Activated CD8-positive, alpha-beta T cell treated with anti-CD3 and anti-CD28 coated beads for 36 hours (primary cell): ENCODE measurements around the gene TERT. TPM values are rescaled to one million over a fixed set of nuclear protein-coding genes. Genes with fewer than 3 reads are reported as not detected.
"Not testable (repeated sequence)": the region's sequence is repeated elsewhere in the genome, so short reads cannot be mapped to it uniquely, and the experiment has no call there.

Source experiments
- ATAC-seq: fragments of 200-7000 bp; cut with Tn5 transposase; one replicate; pipeline ENCODE4 v1.10.0; 2021; ENCODE audit warnings: mild to moderate bottlenecking, moderate library complexity
- CTCF ChIA-PET: fragments of 350-600 bp; sonication (Branson Sonifier 250); formaldehyde crosslinking; loops from one replicate; lab custom pipeline; 2021; ENCODE audit warnings: antibody characterized with exemption; lab: Charles Lee
- POLR2A ChIA-PET: fragments of 350-600 bp; sonication (Branson Sonifier 250); formaldehyde crosslinking; loops from one replicate; lab custom pipeline; 2021; ENCODE audit warnings: antibody characterized with exemption; lab: Charles Lee
- DNase-seq: peaks from one replicate; pipeline ENCODE4 v3.0.0-alpha.2; 2020
- H3K27ac Mint-ChIP-seq: one replicate; pipeline ENCODE4 v1.8.0; 2021; ENCODE audit warnings: mild to moderate bottlenecking, mixed read lengths
- H3K27me3 Mint-ChIP-seq: one replicate; pipeline ENCODE4 v1.8.0; 2021; ENCODE audit warnings: mixed read lengths
- H3K36me3 Mint-ChIP-seq: one replicate; pipeline ENCODE4 v1.8.0; 2021; ENCODE audit warnings: low read depth, mixed read lengths
- H3K4me1 Mint-ChIP-seq: one replicate; pipeline ENCODE4 v1.8.0; 2021; ENCODE audit warnings: low read depth, mixed read lengths
- H3K4me3 Mint-ChIP-seq: one replicate; pipeline ENCODE4 v1.8.0; 2021; ENCODE audit warnings: mild to moderate bottlenecking, moderate library complexity, mixed read lengths
- H3K9me3 Mint-ChIP-seq: one replicate; pipeline ENCODE4 v1.8.0; 2021; ENCODE audit warnings: mixed read lengths
- intact Hi-C: fragments of 100-400 bp; cut with micrococcal nuclease; formaldehyde crosslinking; loops from one replicate; pipeline ENCODE4 v1.10.0; 2022
- total RNA-seq, 2 experiments: library from RNA; stranded (reverse); gene quantifications; one replicate each; pipeline ENCODE4 v1.2.3, GENCODE V29; 2021
- TF ChIP-seq, protein P1 (sequence below): fragments of 200-600 bp; IDR thresholded peaks from one replicate; pipeline ENCODE4 v1.8.0; 2022; ENCODE audit warnings: antibody characterized with exemption, mild to moderate bottlenecking

Gene TERT
- total RNA-seq, 2 experiments from 2014 or later, result 12.5 to 12.7 TPM

DNA sequence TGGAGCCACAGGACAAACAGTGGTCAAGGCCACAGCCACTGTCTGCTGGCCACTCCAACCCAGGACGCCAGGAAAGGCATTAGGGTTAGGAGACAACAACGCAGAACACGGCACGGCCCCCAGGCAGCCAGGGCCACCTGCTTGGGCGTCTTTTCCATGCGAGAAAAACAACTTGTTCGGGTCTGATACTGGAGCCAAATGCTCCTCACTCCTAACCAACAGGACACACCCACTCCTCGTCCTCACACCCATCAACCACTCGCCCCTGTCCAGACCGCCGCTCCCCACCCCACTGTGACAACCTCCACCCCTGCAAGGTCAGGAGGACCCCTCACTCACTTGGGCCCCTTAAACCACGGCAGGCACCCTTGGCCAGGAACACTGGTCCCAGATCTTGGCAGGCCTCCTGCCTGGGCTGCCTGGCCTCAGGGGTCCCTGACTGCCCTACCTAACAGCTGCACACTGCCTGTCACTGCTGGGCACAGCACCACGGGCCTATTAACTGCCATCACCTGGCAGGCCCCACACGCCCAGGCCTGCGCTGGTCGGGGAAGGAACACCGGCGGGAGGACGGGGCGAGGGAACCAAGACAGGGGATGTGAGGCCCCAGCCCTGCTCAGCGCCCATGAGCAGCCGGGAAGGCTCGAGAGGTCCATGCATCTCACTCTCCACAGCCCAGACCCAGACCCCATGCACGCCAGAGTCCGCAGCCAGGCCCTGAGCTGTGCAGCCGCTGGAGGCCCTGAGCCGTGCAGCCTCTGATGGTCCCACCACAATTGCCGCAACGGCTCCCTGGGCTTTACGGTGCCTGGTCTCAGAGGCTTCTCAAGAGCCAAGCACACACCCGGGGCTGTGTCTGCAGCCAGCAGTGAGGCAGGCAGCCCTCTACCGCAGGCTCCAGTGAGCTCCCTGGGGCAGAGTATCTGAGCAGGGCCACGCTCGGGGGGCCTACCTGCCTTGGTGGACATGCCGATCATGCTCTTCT, 36.3 kb upstream of the TERT start:
- DNase-seq (no peak), ATAC-seq (no peak)
- Mint-ChIP-seq H3K9me3 (no peaks in the 10 kb centered on the region), H3K27me3 (no peaks in the 10 kb centered on the region), H3K36me3 (peaks cover 9% of the 10 kb centered on the region), H3K4me3 (no peak overlapping the region), H3K27ac (no peak overlapping the region), H3K4me1 (peaks cover 3% of the 10 kb centered on the region)
- intact Hi-C loops, result no loop called here
- POLR2A ChIA-PET, result no interaction called here
- TF ChIP-seq, protein P1, sequence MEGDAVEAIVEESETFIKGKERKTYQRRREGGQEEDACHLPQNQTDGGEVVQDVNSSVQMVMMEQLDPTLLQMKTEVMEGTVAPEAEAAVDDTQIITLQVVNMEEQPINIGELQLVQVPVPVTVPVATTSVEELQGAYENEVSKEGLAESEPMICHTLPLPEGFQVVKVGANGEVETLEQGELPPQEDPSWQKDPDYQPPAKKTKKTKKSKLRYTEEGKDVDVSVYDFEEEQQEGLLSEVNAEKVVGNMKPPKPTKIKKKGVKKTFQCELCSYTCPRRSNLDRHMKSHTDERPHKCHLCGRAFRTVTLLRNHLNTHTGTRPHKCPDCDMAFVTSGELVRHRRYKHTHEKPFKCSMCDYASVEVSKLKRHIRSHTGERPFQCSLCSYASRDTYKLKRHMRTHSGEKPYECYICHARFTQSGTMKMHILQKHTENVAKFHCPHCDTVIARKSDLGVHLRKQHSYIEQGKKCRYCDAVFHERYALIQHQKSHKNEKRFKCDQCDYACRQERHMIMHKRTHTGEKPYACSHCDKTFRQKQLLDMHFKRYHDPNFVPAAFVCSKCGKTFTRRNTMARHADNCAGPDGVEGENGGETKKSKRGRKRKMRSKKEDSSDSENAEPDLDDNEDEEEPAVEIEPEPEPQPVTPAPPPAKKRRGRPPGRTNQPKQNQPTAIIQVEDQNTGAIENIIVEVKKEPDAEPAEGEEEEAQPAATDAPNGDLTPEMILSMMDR, result no peak
- CTCF ChIA-PET, result no interaction called here

DNA sequence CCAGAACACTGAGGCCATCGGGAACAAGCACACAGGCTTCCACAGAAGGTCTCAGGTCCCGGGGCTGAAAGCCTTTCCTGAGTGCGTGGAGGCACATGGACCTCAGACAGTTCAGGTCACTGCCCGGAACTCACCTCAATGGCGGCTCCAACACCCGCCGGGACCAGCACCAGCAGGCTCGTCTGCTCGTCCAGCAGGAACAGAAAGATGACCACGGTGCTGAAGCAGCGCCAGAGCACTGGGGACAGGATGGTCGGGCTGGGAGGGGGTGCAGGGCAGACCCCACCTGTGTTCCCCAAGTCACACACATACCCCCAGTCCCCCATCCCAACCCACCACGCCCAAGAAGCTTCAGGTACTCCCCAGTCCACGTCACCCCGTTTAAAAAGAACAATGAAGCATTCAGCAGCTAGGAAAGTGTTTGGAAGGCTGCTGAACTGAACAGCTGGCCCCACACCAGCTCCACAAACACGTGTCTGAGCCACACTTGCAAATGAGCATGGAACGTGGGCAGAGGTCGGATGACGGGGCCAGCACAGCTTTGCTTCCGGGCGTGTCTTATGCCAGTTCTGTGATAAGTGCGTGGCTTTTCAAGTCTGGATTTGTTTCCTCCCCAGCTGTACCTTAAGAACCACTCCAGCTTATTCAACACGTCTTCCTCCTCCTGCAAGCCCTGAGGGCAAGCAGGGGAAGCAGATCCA, 35.4 kb upstream of the TERT start:
- Mint-ChIP-seq H3K36me3 (peaks cover 5% of the 10 kb centered on the region), H3K27ac (no peak overlapping the region), H3K4me1 (peaks cover 3% of the 10 kb centered on the region), H3K4me3 (no peak overlapping the region), H3K27me3 (no peaks in the 10 kb centered on the region), H3K9me3 (no peaks in the 10 kb centered on the region)
- CTCF ChIA-PET, result no interaction called here
- TF ChIP-seq, protein P1, result no peak
- POLR2A ChIA-PET, result no interaction called here
- ATAC-seq (no peak), DNase-seq (no peak)
- intact Hi-C loops, result no loop called here

DNA sequence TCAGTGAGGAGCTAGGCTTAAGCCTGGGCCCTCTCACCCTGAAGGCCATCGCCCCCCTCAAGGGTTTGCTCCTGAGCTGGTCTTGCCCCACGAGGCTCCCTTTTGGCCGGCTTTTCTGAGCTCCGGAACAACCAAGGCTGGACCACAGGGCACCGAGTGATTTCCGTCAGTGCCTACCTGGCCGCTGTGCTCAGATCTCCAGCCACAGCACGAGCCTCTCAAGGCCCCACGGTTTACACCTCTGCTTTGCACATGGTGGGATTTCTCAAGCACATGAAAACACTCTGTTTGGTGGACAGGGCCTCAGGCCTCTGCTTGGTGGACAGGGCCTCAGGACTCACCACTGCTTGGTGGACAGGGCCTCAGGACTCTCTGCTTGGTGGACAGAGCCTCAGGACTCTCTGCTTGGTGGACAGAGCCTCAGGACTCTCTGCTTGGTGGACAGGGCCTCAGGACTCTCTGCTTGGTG, 34.3 kb upstream of the TERT start:
- H3K4me3 Mint-ChIP-seq, result no peak overlapping the region
- H3K9me3 Mint-ChIP-seq, result no peaks in the 10 kb centered on the region
- DNase-seq (no peak), ATAC-seq (no peak)
- POLR2A ChIA-PET, result interaction anchor here (0.6 to 1.4 kb wide), 2 partner anchors 13 to 18 kb away, joined by 3 read pairs; no protein-coding TSS in a partner anchor
- H3K36me3 Mint-ChIP-seq, result peaks cover 2% of the 10 kb centered on the region
- H3K27me3 Mint-ChIP-seq, result no peaks in the 10 kb centered on the region
- H3K4me1 Mint-ChIP-seq, result peaks cover 3% of the 10 kb centered on the region
- TF ChIP-seq, protein P1, result no peak
- CTCF ChIA-PET, result interaction anchor here (1.1 kb wide), 1 partner anchor 10 kb away, joined by 3 read pairs; no protein-coding TSS in a partner anchor
- H3K27ac Mint-ChIP-seq, result no peak overlapping the region
- intact Hi-C loops, result no loop called here

DNA sequence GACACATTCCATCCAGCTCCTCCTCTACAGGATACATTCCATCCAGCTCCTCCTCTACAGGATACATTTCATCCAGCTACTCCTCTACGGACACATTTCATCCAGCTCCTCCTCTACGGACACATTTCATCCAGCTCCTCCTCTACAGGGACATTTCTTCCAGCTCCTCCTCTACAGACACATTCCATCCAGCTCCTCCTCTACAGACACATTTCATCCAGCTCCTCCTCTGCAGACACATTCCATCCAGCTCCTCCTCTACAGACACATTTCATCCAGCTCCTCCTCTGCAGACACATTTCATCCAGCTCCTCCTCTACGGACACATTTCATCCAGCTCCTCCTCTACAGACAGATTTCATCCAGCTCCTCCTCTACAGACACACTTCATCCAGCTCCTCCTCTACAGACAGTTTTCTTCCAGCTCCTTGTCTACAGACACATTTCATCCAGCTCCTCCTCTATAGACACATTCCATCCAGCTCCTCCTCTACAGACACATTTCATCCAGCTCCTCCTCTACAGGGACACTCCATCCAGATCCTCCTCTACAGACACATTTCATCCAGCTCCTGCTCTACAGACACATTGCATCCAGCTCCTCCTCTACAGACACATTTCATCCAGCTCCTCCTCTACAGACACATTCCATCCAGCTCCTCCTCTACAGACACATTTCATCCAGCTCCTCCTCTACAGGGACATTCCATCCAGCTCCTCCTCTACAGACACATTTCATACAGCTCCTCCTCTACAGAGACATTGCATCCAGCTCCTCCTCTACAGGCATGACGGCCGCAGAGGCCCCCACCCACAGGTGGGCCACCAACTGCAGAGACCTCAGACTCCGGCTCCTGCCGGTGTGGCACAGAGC, 33.6 kb upstream of the TERT start:
- H3K27ac Mint-ChIP-seq, ATAC-seq, intact Hi-C loops, H3K9me3 Mint-ChIP-seq, H3K27me3 Mint-ChIP-seq, H3K36me3 Mint-ChIP-seq, H3K4me1 Mint-ChIP-seq, H3K4me3 Mint-ChIP-seq, DNase-seq: not testable (repeated sequence)
- ChIA-PET POLR2A (interaction anchor here (0.6 to 1.4 kb wide), 2 partner anchors 13 to 17 kb away, joined by 3 read pairs; no protein-coding TSS in a partner anchor), CTCF (interaction anchor here (0.6 to 1.1 kb wide), 2 partner anchors 9 to 192 kb away, joined by 3 to 4 read pairs; no protein-coding TSS in a partner anchor)

DNA sequence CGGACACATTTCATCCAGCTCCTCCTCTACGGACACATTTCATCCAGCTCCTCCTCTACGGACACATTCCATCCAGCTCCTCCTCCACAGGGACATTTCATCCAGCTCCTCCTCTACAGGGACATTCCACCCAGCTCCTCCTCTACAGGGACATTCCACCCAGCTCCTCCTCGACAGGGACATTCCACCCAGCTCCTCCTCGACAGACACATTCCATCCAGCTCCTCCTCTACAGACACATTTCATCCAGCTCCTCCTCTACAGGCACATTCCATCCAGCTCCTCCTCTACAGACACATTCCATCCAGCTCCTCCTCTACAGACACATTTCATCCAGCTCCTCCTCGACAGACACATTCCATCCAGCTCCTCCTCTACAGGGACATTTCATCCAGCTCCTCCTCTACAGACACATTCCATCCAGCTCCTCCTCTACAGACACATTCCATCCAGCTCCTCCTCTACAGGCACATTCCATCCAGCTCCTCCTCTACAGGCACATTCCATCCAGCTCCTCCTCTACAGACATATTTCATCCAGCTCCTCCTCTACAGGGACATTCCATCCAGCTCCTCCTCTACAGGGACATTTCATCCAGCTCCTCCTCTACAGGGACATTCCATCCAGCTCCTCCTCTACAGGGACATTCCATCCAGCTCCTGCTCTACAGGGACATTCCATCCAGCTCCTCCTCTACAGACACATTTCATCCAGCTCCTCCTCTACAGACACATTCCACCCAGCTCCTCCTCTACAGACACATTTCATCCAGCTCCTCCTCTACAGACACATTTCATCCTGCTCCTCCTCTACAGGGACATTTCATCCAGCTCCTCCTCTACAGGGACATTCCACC, 32.3 kb upstream of the TERT start:
- H3K27ac Mint-ChIP-seq, H3K36me3 Mint-ChIP-seq, H3K4me1 Mint-ChIP-seq, H3K4me3 Mint-ChIP-seq, H3K9me3 Mint-ChIP-seq, ATAC-seq, H3K27me3 Mint-ChIP-seq, DNase-seq, intact Hi-C loops: not testable (repeated sequence)
- CTCF ChIA-PET, result interaction anchor here (0.5 to 2.0 kb wide), 3 partner anchors 10 to 168 kb away, joined by 3 to 5 read pairs (median 3); no protein-coding TSS in a partner anchor
- POLR2A ChIA-PET, result interaction anchor here (0.6 to 1.4 kb wide), 4 partner anchors 10 to 618 kb away, joined by 3 read pairs; no protein-coding TSS in a partner anchor

DNA sequence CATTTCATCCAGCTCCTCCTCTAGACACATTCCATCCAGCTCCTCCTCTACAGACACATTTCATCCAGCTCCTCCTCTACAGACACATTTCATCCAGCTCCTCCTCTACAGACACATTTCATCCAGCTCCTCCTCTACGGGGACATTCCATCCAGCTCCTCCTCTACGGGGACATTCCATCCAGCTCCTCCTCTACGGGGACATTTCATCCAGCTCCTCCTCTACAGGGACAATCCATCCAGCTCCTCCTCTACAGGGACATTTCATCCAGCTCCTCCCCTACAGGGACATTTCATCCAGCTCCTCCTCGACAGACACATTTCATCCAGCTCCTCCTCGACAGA, 31.6 kb upstream of the TERT start:
- H3K4me1 Mint-ChIP-seq, ATAC-seq, H3K9me3 Mint-ChIP-seq, H3K27me3 Mint-ChIP-seq, DNase-seq, H3K4me3 Mint-ChIP-seq, intact Hi-C loops, H3K36me3 Mint-ChIP-seq, H3K27ac Mint-ChIP-seq: not testable (repeated sequence)
- POLR2A ChIA-PET, result interaction anchor here (0.6 to 1.1 kb wide), 3 partner anchors 9 to 618 kb away, joined by 3 read pairs; no protein-coding TSS in a partner anchor
- CTCF ChIA-PET, result interaction anchor here (0.5 to 2.0 kb wide), 3 partner anchors 9 to 169 kb away, joined by 3 to 5 read pairs (median 3); no protein-coding TSS in a partner anchor
